IPS-15b (cell line): ENCODE data around the gene TXNDC17.

Experiments
- H3K27me3 ChIP-seq: one replicate; pipeline ENCODE4 v1.6.1; 2013; ENCODE audit warnings: low read length; ENCODE audit not compliant: control insufficient read depth, insufficient read depth
- H3K36me3 ChIP-seq: one replicate; pipeline ENCODE4 v1.6.1; 2013; ENCODE audit warnings: low read length; ENCODE audit not compliant: control insufficient read depth, insufficient read depth
- H3K4me1 ChIP-seq: one replicate; pipeline ENCODE4 v1.6.1; 2013; ENCODE audit warnings: mild to moderate bottlenecking, low read length; ENCODE audit not compliant: control insufficient read depth, insufficient read depth
- H3K4me3 ChIP-seq: one replicate; pipeline ENCODE4 v1.5.1; 2013; ENCODE audit warnings: low read depth, low read length
- H3K9ac ChIP-seq: one replicate; pipeline ENCODE4 v1.6.1; 2013; ENCODE audit warnings: low read depth, mild to moderate bottlenecking, low read length
- H3K9me3 ChIP-seq: one replicate; pipeline ENCODE4 v1.6.1; 2013; ENCODE audit warnings: mild to moderate bottlenecking, low read length; ENCODE audit not compliant: control insufficient read depth, insufficient read depth

The TXNDC17 gene

DNA sequence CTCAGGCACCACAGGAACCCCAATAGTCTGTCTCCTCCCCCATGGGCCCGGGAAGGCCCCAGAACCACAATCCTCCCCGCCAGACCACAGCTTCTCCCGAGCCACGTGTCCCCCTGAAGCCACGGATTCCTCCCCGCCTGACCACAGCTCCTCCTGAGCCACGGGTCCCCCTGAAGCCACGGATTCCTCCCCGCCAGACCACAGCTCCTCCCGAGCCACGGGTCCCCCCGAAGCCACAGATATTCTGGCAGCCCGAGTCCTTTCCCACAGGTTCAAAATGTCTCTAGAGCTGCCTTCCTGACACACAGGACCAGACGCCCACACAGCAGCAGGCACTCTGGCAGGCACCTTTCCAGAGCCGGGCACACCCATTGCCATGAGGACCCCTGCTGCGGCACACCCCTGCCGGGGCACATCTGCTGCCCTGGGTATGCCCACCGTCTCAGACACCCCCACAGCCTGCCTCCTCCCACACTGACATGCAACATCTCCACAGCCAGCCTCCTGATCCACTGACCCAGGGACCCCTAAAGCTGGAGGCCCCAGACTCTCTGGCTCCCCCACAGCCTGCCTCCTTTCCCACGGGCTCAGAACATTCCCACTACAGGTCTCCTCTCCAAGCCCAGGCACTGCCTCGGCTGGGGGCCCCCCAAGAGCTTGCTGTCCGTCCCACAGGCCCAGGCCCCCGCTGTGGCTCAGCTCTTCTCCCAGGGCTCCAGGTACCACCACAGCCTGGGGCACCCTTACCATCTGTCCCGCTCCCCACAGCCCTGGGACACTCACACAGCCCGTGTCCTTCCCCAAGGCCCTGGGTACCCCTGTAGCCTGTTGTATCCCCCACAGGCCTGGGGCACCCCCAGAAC, 2.6 kb upstream of the TXNDC17 start:
- Histone ChIP-seq H3K27me3 (no peaks in the 10 kb centered on the region), H3K36me3 (no peaks in the 10 kb centered on the region), H3K9ac (no peak overlapping the region), H3K4me1 (no peaks in the 10 kb centered on the region), H3K9me3 (no peaks in the 10 kb centered on the region), H3K4me3 (no peak overlapping the region)

DNA sequence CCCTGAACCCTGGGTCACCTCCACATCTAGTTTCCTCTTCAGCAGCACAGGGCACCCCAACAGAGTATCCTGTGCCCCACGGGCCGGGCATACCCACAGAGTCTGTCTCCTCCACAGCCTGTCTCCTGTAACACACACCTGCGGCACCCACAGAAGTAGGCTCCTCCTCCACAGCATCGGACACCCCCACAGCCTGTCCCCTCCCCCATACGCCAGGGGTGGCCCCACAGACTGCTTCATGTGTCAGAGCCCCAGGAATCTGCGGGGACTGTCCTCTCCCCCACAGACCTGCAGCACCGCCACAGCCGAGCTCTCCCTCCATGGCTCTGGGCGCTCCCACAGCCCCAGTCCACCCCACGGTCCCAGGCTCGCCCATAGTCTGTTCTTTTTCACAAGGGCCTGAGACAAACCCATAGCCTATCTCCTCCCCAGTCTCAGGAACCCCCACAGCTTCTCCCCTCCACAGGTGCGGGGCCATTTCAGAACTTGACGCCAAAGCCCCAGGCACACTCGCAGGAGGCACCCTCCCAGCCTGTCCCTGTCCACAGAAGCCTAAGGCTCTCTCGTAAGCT, 1.8 kb upstream of the TXNDC17 start:
- Histone ChIP-seq H3K4me3 (peak overlapping the region; percentile 94), H3K36me3 (no peaks in the 10 kb centered on the region), H3K9me3 (no peaks in the 10 kb centered on the region), H3K4me1 (no peaks in the 10 kb centered on the region), H3K9ac (peak overlapping the region; percentile 47), H3K27me3 (no peaks in the 10 kb centered on the region)

DNA sequence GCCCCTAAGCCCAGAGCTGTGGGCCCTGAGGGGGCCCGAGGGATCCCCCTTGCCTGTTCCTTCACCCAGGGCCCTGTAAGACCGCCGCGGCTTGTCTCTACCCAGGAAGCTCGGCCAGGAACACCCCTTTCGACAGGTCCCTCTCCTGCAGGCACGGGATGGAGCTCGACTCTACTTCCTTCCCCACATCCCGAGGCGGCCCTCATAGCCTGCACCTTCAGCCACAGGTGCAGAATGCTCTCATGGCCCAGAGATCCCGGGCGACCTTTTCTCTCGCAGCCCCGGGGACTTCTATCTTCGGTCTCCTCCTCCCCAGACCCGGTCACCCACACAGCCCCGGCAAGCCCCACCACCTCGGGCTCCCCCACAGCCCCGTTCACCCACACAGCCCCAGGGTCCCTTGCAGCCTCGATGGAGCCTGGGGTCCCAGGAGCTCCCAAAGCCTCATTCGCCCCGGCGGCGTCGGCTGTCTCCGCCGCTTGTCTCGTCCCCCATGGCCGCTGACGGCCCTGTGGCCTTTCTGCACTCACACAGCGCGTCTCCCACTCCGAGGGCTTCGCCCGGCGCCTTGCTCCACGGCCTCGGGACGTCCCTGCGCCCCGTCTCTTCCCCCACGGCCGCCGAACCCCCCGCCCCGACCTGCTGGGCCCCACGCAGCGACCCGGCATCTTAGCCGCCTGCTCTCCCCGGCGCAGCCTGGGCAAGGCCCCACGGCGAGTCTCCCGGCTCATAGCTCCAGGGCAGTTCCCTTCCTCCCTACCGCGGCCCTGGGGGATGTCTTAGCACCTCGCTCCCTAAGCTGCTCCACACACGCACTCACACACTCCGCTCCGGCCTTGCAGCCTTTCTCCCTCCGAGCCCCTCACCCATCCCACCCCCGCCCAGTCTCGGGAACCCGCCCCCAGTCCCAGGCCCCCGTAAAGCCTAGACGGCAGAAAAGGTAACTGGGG, 999 bp upstream of the TXNDC17 start:
- Histone ChIP-seq H3K27me3 (no peaks in the 10 kb centered on the region), H3K4me1 (no peaks in the 10 kb centered on the region), H3K9me3 (no peaks in the 10 kb centered on the region), H3K4me3 (peak overlapping the region; percentile 94), H3K36me3 (no peaks in the 10 kb centered on the region), H3K9ac (peak overlapping the region; percentile 47)

DNA sequence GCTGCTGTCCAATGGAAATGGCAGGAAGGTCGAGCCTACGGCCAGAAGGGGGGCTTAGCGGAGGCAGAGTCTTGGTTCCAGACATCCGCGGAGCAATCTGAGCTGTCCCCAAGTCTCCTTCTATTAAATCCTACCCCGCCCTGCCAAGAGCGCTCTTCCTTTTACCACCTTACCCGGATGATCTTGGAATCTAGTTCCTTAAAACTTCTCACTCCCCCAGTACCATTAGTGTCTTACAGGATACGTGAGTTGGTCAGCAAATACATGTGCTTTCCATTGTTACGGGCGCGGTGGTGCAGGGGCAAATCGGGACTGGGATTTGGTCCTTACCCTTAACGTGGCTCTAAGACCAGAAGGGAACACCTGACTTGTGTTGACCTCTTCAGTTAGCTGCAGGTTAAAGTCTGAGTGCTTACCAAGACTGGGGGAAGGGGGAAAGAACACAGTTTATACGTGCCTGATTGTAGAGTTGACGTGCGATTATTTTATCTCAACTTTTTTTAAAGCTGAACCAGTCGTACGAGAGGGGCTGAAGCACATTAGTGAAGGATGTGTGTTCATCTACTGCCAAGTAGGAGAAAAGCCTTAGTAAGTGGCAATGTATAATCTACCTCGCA, 495 bp downstream of the TXNDC17 start:
- Histone ChIP-seq H3K9ac (peak overlapping the region; percentile 87), H3K36me3 (no peaks in the 10 kb centered on the region), H3K9me3 (no peaks in the 10 kb centered on the region), H3K4me1 (no peaks in the 10 kb centered on the region), H3K27me3 (no peaks in the 10 kb centered on the region), H3K4me3 (peak overlapping the region; percentile 94)

DNA sequence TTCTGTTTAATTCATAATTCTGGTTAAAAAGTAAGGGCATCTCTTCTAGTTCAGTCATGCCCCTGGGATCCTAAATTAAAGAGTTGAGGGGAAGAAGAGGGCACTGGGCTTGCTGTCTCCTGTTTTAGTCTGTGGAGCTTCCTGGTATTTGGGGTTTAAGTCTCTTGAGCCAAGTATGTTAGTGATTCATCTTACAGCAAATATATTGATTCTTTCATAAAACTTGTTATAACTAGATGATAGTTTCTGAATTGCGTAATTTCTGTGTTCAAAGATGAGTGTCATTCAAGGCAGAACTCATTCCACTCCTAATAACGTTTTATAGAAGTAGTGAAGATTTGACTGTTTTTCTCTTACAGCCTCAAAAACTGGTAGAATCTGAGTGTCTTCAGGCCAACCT, 1.7 kb downstream of the TXNDC17 start:
- no peaks in the 10 kb centered on the region for H3K27me3 ChIP-seq
- no peak overlapping the region for H3K9ac ChIP-seq
- H3K4me3 ChIP-seq: no peak overlapping the region
- no peaks in the 10 kb centered on the region for H3K9me3 ChIP-seq
- no peaks in the 10 kb centered on the region for H3K4me1 ChIP-seq
- no peaks in the 10 kb centered on the region for H3K36me3 ChIP-seq

DNA sequence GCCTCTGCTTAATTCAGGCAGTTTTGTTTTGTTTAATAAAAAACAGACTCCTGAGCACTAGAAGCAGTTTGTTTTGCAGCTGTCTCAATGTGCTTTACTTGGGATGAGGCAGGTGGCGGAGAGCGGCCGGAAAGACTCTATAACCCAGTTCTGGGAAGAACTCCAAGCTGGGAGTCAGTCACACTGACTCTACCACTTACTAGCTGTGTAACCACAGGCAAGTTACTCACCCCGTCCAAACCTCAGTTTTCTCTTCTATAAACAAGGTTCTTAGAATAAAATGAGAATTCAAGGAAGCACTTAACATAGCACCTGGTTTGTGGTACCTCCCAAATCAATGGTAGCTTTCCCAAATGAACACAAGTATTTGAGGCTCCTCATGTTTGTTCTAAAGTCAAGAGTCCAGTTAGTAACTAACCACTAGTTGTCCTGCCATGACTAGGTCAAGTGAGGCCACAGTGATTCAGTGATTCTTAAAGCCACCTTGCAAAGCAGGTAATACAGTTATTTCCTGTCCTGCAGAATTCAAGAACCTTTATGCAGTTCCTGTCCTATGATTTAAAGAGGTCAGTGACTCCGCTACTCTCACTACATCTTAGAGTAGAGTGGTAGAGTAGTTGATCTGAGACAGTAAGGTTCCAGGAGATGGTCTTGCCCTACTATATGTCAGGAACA, 2.7 kb downstream of the TXNDC17 start:
- H3K27me3 ChIP-seq: no peaks in the 10 kb centered on the region
- peaks cover 1% of the 10 kb centered on the region for H3K36me3 ChIP-seq
- H3K9ac ChIP-seq: no peak overlapping the region
- H3K4me3 ChIP-seq: no peak overlapping the region
- H3K4me1 ChIP-seq: no peaks in the 10 kb centered on the region
- H3K9me3 ChIP-seq: no peaks in the 10 kb centered on the region

DNA sequence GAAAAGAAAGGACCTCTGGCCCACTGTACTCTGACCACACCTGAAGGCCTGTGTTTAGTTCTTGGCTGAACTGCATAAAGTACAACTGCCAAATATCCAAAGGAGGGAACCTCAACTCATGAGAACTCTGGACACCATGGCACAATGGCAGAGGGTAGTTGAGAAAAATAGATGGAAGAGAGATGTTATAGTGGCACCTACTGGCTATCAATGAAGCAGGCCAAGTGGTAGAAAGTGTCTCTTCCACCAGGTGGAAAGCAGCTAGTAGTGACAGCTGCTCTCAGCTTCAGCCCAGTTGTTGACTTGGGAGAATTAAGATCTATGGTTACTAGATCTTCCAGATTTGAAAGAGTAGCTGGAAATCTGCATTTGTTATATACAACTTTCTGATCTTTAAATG, 7.3 kb downstream of the TXNDC17 start:
- Histone ChIP-seq H3K9me3 (no peaks in the 10 kb centered on the region), H3K4me3 (no peak overlapping the region), H3K4me1 (no peaks in the 10 kb centered on the region), H3K27me3 (peaks cover 4% of the 10 kb centered on the region), H3K36me3 (peaks cover 6% of the 10 kb centered on the region), H3K9ac (no peak overlapping the region)

DNA sequence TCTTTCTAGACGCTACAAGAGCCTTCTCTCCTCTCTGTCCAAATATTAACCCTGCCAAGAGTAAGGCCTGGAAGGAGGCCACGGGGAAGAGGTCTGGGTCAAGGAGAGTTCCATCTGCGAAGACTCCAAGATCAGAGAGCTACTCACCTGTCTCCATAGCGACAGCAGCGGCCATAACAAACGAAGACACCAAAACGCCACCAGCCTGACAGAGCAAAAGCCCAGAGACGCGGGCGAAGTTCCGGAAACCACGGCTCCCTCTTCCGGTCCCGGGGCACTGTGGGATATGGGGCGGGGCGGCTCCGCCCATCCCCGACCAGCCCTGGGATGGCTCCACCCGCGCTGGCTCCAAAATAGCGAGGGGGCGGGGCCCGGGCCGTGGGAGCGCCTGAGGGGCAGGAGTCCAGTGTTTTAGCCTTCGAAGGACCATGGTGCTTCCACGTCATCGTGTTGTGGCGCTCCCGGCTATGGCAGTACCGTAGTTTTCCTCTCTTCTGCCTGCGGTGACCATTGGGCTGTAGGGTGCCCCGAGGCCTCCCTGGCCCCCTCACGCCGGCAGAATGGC, 10.6 kb downstream of the TXNDC17 start, which contains the start of the genes C17orf100 and MED31:
C17orf100 (plus strand) TSS at position 409 of the 565 bp plus-strand sequence; CDS start at position 561, 152 bp downstream.
MED31 (minus strand) TSS at position 252 of the 565 bp plus-strand sequence; CDS start at position 175, 77 bp downstream.
- H3K9ac ChIP-seq: peak within 1 kb of the TSS; percentile 66
- H3K9me3 ChIP-seq: no peaks in the 10 kb centered on the region
- H3K4me3 ChIP-seq: peak within 1 kb of the TSS; percentile 98
- H3K4me1 ChIP-seq: peaks cover 7% of the 10 kb centered on the region
- H3K27me3 ChIP-seq: peaks cover 23% of the 10 kb centered on the region
- H3K36me3 ChIP-seq: peaks cover 6% of the 10 kb centered on the region

DNA sequence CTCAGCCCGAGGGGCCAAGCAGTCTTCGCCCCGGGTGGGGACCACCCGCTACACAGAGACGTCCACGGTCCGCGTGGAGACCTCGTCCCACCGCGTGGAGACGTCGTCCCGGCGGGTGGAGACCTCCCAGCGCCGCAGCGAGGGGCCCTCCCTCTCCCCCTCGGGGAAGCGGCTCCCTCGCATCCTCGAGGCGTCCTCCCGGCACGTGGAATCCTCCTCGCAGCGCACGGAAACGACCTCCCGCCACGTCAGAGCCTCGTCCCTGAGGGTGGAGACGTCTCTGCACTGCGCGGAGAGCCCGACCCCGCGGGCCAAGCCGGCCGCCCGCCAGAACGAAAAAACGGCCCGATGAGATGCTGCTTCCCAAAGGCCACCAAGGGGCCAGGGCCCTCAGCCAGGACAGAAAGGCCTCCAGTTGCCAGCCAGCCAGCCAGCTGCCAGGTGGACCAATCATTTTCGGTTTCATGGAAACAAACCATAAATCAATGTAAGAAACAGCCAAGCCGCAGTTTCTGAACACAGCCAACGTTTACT, 11.1 kb downstream of the TXNDC17 start:
- no peaks in the 10 kb centered on the region for H3K9me3 ChIP-seq
- peak overlapping the region; percentile 4 for H3K9ac ChIP-seq
- peaks cover 23% of the 10 kb centered on the region for H3K27me3 ChIP-seq
- peaks cover 6% of the 10 kb centered on the region for H3K36me3 ChIP-seq
- H3K4me1 ChIP-seq: peaks cover 7% of the 10 kb centered on the region
- H3K4me3 ChIP-seq: peak overlapping the region; percentile 52

DNA sequence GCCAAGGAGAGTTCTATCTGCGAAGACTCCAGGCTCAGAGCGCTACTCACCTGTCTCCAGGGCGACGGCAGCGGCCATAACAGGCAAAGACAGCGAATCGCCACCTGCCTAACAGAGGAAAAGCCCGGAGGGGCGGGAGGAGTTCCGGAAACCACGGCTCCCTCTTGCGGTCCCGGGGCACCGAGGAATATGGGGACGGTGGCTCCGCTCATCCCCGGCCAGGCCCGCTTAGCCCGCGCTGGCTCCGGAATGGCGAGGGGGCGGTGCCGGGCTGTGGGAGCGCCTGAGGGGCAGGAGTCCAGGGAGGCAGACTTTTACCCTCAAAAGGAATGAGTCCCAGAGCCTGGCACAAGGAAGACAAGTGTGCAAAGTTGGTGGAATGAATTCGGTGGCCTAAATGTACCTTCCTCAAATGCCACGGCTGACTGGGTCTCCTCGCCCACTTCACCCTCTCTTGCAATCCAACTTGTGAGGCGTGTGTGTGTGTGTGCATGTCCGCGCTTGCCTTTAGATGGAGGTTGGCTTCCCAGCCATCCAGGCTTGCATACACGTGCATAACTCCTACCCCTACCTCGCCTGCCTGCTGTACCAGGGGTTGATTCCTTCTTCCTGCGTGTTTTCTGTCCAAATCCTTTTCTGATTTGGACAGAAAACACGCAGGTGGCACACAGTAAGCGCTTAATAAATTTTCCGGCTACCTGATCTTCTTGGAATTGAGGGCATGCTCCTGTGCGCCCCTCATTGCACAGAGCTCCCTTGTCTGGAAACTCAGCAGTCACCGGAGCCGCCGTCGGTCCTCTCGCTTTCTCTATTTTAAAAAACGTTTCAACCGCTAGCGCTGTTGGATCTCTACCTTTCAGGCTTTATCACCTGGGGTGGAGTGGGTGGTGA, 14.2 kb downstream of the TXNDC17 start:
- Histone ChIP-seq H3K36me3 (no peaks in the 10 kb centered on the region), H3K9ac (no peak overlapping the region), H3K4me3 (peak overlapping the region; percentile 64), H3K27me3 (peaks cover 30% of the 10 kb centered on the region), H3K4me1 (peaks cover 7% of the 10 kb centered on the region), H3K9me3 (no peaks in the 10 kb centered on the region)
